ENCODE data around the gene CKS1B. TPM values are rescaled to one million over a fixed set of nuclear protein-coding genes. Genes with fewer than 3 reads are reported as not detected.

Gene CKS1B
- polyA plus RNA-seq, 10 donors: 45.8 to 80.8 (median 62.6) TPM

Other genes with a start within 250 kb of the CKS1B start
- 1 to 10 TPM; 6.2 to 9.8 (median 8.3) TPM for gene KCNN3, start 104.4 kb upstream of the CKS1B start, polyA plus RNA-seq (ENCODE audit: insufficient read length in 10 of 10)
- 10 to 100 TPM; 21.6 to 35.4 (median 26.8) TPM for gene PMVK, start 38.0 kb upstream of the CKS1B start, polyA plus RNA-seq (ENCODE audit: insufficient read length in 10 of 10)
- gene PBXIP1, start 18.6 kb upstream of the CKS1B start, polyA plus RNA-seq (ENCODE audit: insufficient read length in 10 of 10): 100 to 1,000 TPM in 9 of 10 donors, 10 to 100 TPM in 1; 81.5 to 150 (median 124) TPM
- gene PYGO2, start 12.9 kb upstream of the CKS1B start, polyA plus RNA-seq (ENCODE audit: insufficient read length in 10 of 10): 10 to 100 TPM; 25.6 to 33.5 (median 26.9) TPM
- 100 to 1,000 TPM in 1 of 10 donors, 10 to 100 TPM in 9; 76.6 to 116 (median 85.6) TPM for gene SHC1, start 3.9 kb upstream of the CKS1B start, polyA plus RNA-seq (ENCODE audit: insufficient read length in 10 of 10)
- 10 to 100 TPM; 15.3 to 21.0 (median 19.5) TPM for gene FLAD1, start 8.7 kb downstream of the CKS1B start, polyA plus RNA-seq (ENCODE audit: insufficient read length in 10 of 10)
- under 1 TPM in 3 of 10 donors, not detected in 7; 0.30 to 0.71 (median 0.48) TPM for gene LENEP, start 18.9 kb downstream of the CKS1B start, polyA plus RNA-seq (ENCODE audit: insufficient read length in 10 of 10)
- 10 to 100 TPM in 2 of 10 donors, 1 to 10 TPM in 8; 6.2 to 13.1 (median 8.4) TPM for gene ZBTB7B, start 28.1 kb downstream of the CKS1B start, polyA plus RNA-seq (ENCODE audit: insufficient read length in 10 of 10)
- gene DCST2, start 59.1 kb downstream of the CKS1B start, polyA plus RNA-seq (ENCODE audit: insufficient read length in 10 of 10): 1 to 10 TPM in 3 of 10 donors, under 1 TPM in 7; 0.40 to 1.9 (median 0.85) TPM
- gene DCST1, start 59.1 kb downstream of the CKS1B start, polyA plus RNA-seq (ENCODE audit: insufficient read length in 10 of 10): under 1 TPM; 0.09 to 0.58 (median 0.17) TPM
- gene ADAM15, start 76.6 kb downstream of the CKS1B start, polyA plus RNA-seq (ENCODE audit: insufficient read length in 10 of 10): 10 to 100 TPM; 50.0 to 81.4 (median 59.9) TPM
- 10 to 100 TPM in 1 of 10 donors, 1 to 10 TPM in 9; 5.1 to 10.2 (median 7.0) TPM for gene EFNA4, start 89.1 kb downstream of the CKS1B start, polyA plus RNA-seq (ENCODE audit: insufficient read length in 10 of 10)
- 1 to 10 TPM; 2.1 to 5.3 (median 2.3) TPM for gene EFNA3, start 104.2 kb downstream of the CKS1B start, polyA plus RNA-seq (ENCODE audit: insufficient read length in 10 of 10)
- 10 to 100 TPM; 19.4 to 31.5 (median 22.8) TPM for gene EFNA1, start 153.2 kb downstream of the CKS1B start, polyA plus RNA-seq (ENCODE audit: insufficient read length in 10 of 10)
- 10 to 100 TPM; 18.1 to 21.6 (median 21.1) TPM for gene SLC50A1, start 161.2 kb downstream of the CKS1B start, polyA plus RNA-seq (ENCODE audit: insufficient read length in 10 of 10)
- gene DPM3, start 165.8 kb downstream of the CKS1B start, polyA plus RNA-seq (ENCODE audit: insufficient read length in 10 of 10): 10 to 100 TPM; 11.9 to 28.7 (median 18.8) TPM
- 100 to 1,000 TPM in 2 of 10 donors, 10 to 100 TPM in 8; 77.1 to 103 (median 93.4) TPM for gene KRTCAP2, start 198.6 kb downstream of the CKS1B start, polyA plus RNA-seq (ENCODE audit: insufficient read length in 10 of 10)
- under 1 TPM; 0.21 to 0.83 (median 0.52) TPM for gene TRIM46, start 199.2 kb downstream of the CKS1B start, polyA plus RNA-seq (ENCODE audit: insufficient read length in 10 of 10)
- 10 to 100 TPM; 48.6 to 97.0 (median 68.0) TPM for gene THBS3, start 233.2 kb downstream of the CKS1B start, polyA plus RNA-seq (ENCODE audit: insufficient read length in 10 of 10)
- 10 to 100 TPM; 16.3 to 26.1 (median 21.6) TPM for gene MTX1, start 234.0 kb downstream of the CKS1B start, polyA plus RNA-seq (ENCODE audit: insufficient read length in 10 of 10)

Data from muscle of back (tissue), 10 donors.